Mucosa of gallbladder (tissue), 1 donor: ENCODE results near the gene UNC45A. TPM values are rescaled to one million over a fixed set of nuclear protein-coding genes. Genes with fewer than 3 reads are reported as not detected.
"Not testable (repeated sequence)": the region's sequence is repeated elsewhere in the genome, so short reads cannot be mapped to it uniquely, and the experiment has no call there.

Source experiments
- DNase-seq: peaks from one replicate; pipeline ENCODE4 v3.0.0-alpha.2; 2020; ENCODE audit warnings: low spot score
- total RNA-seq: library from RNA; stranded (reverse); gene quantifications from one replicate; pipeline ENCODE4 v1.2.1, GENCODE V29; 2021
- donor health status: DM: no; HTN: no; CAD: no.

Gene UNC45A
- total RNA-seq, 1 donor from 2014 or later = 117 TPM

GRCh38 chr15:90902840-90903732, 32.0 kb upstream of the UNC45A start, which contains the start of gene MAN2A2:
TSS of gene MAN2A2 (plus strand) at chr15:90903302. CDS start at chr15:90904208, 906 bp downstream.
- DNase-seq = peak; percentile 51

GRCh38 chr15:90903733-90904536, 31.1 kb upstream of the UNC45A start:
- DNase-seq = no peak

- no peak for DNase-seq
These were observed 30.3 kb upstream of the UNC45A start for GRCh38 chr15:90904746-90905145.

GRCh38 chr15:90905306-90906180, 29.5 kb upstream of the UNC45A start:
- DNase-seq = no peak

- DNase-seq = no peak
These were observed 28.8 kb upstream of the UNC45A start for GRCh38 chr15:90906181-90906849.

GRCh38 chr15:90907051-90907660, 27.9 kb upstream of the UNC45A start:
- no peak for DNase-seq

- no peak for DNase-seq
These were observed 27.1 kb upstream of the UNC45A start for GRCh38 chr15:90907838-90908507.

- DNase-seq = not testable (repeated sequence)
These were observed 25.6 kb upstream of the UNC45A start for GRCh38 chr15:90909449-90909848.

GRCh38 chr15:90909976-90910375, 25.1 kb upstream of the UNC45A start:
- no peak for DNase-seq

GRCh38 chr15:90910441-90911301, 24.4 kb upstream of the UNC45A start:
- no peak for DNase-seq

GRCh38 chr15:90911302-90911623, 23.8 kb upstream of the UNC45A start:
- DNase-seq = no peak

GRCh38 chr15:90911906-90912769, 22.9 kb upstream of the UNC45A start:
- no peak for DNase-seq

GRCh38 chr15:90912770-90913075, 22.4 kb upstream of the UNC45A start:
- DNase-seq = no peak

GRCh38 chr15:90913398-90913944, 21.6 kb upstream of the UNC45A start:
- no peak for DNase-seq

- DNase-seq = no peak
These were observed 20.6 kb upstream of the UNC45A start for GRCh38 chr15:90914305-90915080.

- DNase-seq = no peak
These were observed 19.8 kb upstream of the UNC45A start for GRCh38 chr15:90915216-90915807.
